ENCODE results near the gene SIGLEC9.
A peak's percentile ranks its signal among the peaks of the same experiment; 100 is the strongest.

SIGLEC9 gene

DNA sequence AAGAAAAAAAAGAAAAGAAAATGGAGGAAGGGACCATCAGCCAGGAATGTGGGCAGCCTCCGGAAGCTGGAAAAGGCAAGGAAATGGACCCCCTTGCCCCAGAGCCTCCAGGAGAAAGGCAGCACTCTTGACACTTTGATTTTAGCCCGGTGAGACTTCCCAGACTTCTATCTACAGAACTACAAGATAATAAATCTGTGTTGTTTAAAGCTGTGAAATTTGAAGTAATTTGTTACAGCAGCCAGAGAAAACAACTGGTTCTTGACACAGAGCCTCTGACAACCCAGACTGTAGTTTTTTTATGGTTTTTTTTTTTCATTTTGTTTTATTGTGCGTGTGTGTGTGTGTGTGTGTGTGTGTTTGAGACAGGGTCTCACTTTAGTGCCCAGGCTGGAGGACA, 24.1 kb upstream of the SIGLEC9 start:
- CTCF ChIA-PET, result interaction anchor here (2.3 kb wide), 1 partner anchor 80 kb away, joined by 12 read pairs; no protein-coding TSS in a partner anchor
- DNase-seq (ENCODE audit: low spot score), result no peak
- TF ChIP-seq, protein P1, sequence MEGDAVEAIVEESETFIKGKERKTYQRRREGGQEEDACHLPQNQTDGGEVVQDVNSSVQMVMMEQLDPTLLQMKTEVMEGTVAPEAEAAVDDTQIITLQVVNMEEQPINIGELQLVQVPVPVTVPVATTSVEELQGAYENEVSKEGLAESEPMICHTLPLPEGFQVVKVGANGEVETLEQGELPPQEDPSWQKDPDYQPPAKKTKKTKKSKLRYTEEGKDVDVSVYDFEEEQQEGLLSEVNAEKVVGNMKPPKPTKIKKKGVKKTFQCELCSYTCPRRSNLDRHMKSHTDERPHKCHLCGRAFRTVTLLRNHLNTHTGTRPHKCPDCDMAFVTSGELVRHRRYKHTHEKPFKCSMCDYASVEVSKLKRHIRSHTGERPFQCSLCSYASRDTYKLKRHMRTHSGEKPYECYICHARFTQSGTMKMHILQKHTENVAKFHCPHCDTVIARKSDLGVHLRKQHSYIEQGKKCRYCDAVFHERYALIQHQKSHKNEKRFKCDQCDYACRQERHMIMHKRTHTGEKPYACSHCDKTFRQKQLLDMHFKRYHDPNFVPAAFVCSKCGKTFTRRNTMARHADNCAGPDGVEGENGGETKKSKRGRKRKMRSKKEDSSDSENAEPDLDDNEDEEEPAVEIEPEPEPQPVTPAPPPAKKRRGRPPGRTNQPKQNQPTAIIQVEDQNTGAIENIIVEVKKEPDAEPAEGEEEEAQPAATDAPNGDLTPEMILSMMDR (conservative IDR thresholded peaks at IDR 0.05; ENCODE audit: low read depth), result no peak
- POLR2A ChIA-PET (ENCODE audit: low non-redundant PET), result interaction anchor here (0.6 kb wide), 1 partner anchor 77 kb away, joined by 3 read pairs; no protein-coding TSS in a partner anchor
- peak overlapping the region; percentile 4; the same call in 1 of the 2 replicates for H3K27ac ChIP-seq

DNA sequence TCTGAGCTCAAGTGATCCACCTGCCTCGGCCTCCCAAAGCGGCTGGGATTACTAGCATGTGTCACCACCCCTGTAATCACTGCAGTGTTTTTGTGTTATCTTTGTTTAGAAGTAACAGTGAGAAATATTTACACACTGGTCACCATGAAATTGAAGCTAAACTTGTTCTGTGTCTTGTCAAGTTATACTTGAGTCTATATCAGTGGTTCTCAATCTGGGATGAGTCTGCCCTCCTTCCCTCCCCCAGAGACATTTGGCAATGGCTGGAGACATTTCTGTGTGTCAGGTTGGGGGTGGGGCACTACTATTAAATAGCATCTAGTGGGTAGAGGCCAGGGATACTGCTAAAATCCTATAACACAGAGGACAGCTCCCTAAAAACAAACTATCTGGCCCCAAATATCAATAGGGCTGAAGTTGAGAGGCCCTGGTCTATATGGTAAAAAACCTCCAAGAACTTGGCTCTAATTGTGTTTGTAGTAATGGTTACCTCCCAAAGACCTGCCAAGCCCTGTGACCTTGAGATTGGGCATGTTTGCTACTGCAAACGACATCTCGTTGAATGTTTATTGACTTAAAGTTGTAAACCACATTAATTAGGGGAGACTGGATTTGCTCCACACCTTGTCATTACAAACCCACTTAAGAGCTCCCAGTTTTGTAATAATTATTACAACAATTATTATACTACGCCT, 23.4 kb upstream of the SIGLEC9 start:
- H3K27ac ChIP-seq, result no peak overlapping the region
- POLR2A ChIA-PET (ENCODE audit: low non-redundant PET), result no interaction called here
- TF ChIP-seq, protein P1 (conservative IDR thresholded peaks at IDR 0.05; ENCODE audit: low read depth), result no peak
- no peak for DNase-seq (ENCODE audit: low spot score)
- CTCF ChIA-PET, result interaction anchor here (2.3 kb wide), 1 partner anchor 80 kb away, joined by 12 read pairs; no protein-coding TSS in a partner anchor

DNA sequence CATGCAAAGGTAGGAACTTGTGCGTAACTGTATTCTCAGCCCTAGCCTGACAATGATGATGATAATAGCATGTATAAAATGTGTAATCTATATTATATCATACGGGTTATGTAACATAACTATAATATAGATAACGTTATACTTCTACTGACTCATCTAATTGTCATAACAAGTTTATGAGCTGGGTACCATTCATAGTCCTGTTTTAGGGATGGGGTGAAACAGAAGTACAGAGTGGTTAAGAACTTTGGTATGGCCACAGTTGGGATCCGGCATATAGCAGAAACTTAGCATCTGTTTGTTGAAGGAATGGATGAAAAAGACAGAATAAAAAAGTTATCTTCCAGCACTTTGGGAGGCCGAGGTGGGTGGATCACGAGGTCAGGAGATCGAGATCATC, 21.7 kb upstream of the SIGLEC9 start:
- CTCF ChIA-PET, result no interaction called here
- POLR2A ChIA-PET (ENCODE audit: low non-redundant PET), result no interaction called here
- H3K27ac ChIP-seq, result no peak overlapping the region
- TF ChIP-seq, protein P1 (conservative IDR thresholded peaks at IDR 0.05; ENCODE audit: low read depth), result no peak
- no peak for DNase-seq (ENCODE audit: low spot score)

DNA sequence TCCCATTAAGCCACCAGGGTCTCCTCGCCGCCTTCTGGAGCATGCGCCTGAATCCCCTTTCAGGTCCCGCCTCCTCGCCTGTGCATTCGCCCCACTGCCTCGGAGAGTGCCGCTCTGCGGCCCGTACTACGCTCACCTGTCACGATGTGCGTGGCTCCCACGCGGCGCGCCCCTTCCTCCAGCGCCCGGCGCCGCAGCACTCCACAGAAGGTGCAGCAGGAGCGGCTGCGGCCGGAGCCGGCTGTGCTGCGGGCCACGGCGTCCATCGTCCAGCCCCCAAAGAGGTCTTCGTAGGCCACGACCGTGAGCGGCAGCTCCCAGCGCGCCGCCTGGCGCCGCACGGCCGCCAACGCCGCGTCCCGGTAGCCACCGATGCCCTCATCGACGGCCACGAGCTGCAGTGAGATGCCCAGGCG, 20.8 kb upstream of the SIGLEC9 start:
- ChIA-PET CTCF (no interaction called here), POLR2A (ENCODE audit: low non-redundant PET) (no interaction called here)
- TF ChIP-seq, protein P1 (conservative IDR thresholded peaks at IDR 0.05; ENCODE audit: low read depth), result no peak
- DNase-seq (ENCODE audit: low spot score), result no peak
- no peak overlapping the region for H3K27ac ChIP-seq

DNA sequence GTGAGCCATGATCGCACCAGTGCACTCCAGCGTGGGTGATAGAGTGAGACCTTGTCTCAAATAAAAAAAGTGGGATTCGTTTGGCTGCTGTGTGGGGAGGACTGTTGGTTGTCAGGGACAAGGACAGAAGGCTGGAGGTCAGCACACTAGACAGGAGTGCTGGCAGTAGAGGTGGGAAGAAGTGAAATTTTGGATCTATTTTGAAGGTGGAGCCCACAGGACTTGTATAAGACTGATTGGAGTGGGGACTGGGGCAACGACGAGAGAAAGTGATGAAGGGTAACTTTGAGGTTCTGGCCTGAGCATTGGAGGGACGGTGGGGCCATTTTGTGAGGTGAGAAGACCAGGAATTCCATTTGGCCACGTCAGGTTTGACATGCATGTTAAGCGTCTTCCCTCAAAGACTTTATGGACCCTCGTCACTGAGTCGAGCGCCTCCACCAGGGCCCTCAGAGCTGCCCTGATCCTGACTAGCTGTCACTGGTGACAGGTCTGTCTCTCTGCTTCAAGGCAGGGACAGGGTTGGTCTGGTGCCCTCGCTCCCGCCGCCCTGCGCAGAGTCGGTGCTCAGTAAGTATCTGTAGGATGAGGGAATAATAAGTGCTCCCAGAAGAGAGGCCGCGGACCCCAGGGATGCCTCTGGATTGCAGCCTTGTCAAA, 17.2 kb upstream of the SIGLEC9 start:
- DNase-seq (ENCODE audit: low spot score), result peak; percentile 18
- H3K27ac ChIP-seq, result peak overlapping the region; percentile 72
- ChIA-PET CTCF (no interaction called here), POLR2A (ENCODE audit: low non-redundant PET) (no interaction called here)
- TF ChIP-seq, protein P1 (conservative IDR thresholded peaks at IDR 0.05; ENCODE audit: low read depth), result no peak

DNA sequence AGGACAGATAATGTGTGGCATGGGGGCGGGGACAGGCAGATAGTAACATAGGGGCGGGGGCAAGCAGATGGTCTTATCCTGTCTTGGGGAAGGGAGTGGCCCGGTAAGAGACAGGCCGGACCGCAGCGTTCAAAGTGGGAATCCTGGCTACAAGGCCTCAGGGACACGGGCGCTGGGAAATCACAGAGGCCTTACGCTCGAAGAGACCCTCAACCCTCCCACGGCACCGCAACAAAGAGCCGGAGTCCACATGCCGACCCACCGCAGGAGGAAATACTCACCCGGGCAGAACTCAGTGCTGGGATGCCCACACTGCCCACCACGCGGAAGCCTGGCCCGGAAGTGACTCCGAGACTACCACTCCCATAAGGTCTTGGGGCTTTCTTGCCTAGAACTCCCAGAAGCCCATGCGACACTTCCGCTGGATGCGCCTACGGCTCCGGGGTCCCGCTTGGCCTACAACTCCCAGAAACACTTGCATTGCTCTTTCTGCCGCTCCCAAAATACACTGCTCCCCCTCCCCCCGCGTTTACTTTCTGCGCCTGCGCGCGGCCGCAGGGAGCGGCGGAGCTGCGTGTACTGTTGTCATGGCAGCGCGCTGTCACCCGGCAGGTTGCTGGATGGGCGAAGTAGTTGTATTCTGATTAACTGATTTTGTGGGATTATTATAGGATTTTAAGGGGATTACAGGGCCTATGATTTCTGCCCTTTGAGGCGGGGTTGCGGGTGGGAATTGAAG, 16.5 kb upstream of the SIGLEC9 start, which contains the start of gene CTU1:
Gene CTU1, minus strand, starts transcription at position 344 of the 739 bp plus-strand sequence. CDS start 3,840 bp downstream, outside the sequence.
- CTCF ChIA-PET, result interaction anchor here (0.6 kb wide), 1 partner anchor 12 kb away, joined by 3 read pairs; no protein-coding TSS in a partner anchor
- POLR2A ChIA-PET (ENCODE audit: low non-redundant PET), result no interaction called here

More for the DNA sequence above, 16.5 kb upstream of the SIGLEC9 start, which contains the start of gene CTU1:
- TF ChIP-seq, protein P1 (conservative IDR thresholded peaks at IDR 0.05; ENCODE audit: low read depth), result no peak
- H3K27ac ChIP-seq, result peak within 1 kb of the TSS; percentile 72
- peak; percentile 96 for DNase-seq (ENCODE audit: low spot score)
